ENCODE results near the gene HIRA. TPM values are rescaled to one million over a fixed set of nuclear protein-coding genes. Genes with fewer than 3 reads are reported as not detected.

Gene HIRA
- total and polyA plus RNA-seq, 9 of the 15 experiments (the other 6 are each of a cell fraction or from before 2014, with no cell fraction given), result 0.96 to 132 (median 58.4) TPM

- TF ChIP-seq ATF2 (CRISPR knock-in tag; IDR thresholded peaks at IDR 0.05), result no peak
- TF ChIP-seq ZFPM2 (CRISPR knock-in tag; IDR thresholded peaks at IDR 0.05), result peak; percentile 81
- TF ChIP-seq TARDBP (IDR thresholded peaks at IDR 0.05), result no peak
- no peak for TF ChIP-seq AFF1 (IDR thresholded peaks at IDR 0.05; ENCODE audit: low read depth in 1 of 2, partially characterized antibody in 2 of 2)
- no peak for TF ChIP-seq FOXA1 (IDR thresholded peaks at IDR 0.05; ENCODE audit: borderline replicate concordance)
- TF ChIP-seq NCOR1 (IDR thresholded peaks at IDR 0.05), result no peak
- no peak for TF ChIP-seq ATF1 (CRISPR knock-in tag; IDR thresholded peaks at IDR 0.05)
- TF ChIP-seq ATF1 (tag; IDR thresholded peaks at IDR 0.05), result peak; percentile 100
- TF ChIP-seq HDAC8 (tag; IDR thresholded peaks at IDR 0.05), result peak; percentile 95
- 0 out of 2 replicates have a peak, but pooled peaks have one; percentile 48 for TF ChIP-seq HNRNPL (IDR thresholded peaks at IDR 0.05; ENCODE audit: low read depth, low read length)
- TF ChIP-seq CREBBP (IDR thresholded peaks at IDR 0.05; ENCODE audit: low read depth, low read length), result peak; percentile 90
- TF ChIP-seq ZNF766 (CRISPR knock-in tag; conservative IDR thresholded peaks at IDR 0.05), result no peak
- peak; percentile 71 to 88; a peak in 3 of 4 replicates for TF ChIP-seq SRF (CRISPR knock-in tag; IDR thresholded peaks at IDR 0.05)
- no peak for TF ChIP-seq ZNF830 (CRISPR knock-in tag; IDR thresholded peaks at IDR 0.05)
- no peak for TF ChIP-seq BDP1 (IDR thresholded peaks at IDR 0.05; ENCODE audit: insufficient read depth, insufficient read length)
- no peak for TF ChIP-seq ESRRB (CRISPR knock-in tag; IDR thresholded peaks at IDR 0.05; ENCODE audit: borderline replicate concordance)
- peak; percentile 86; the same call in 1 of the 2 replicates for TF ChIP-seq ZNF75A (CRISPR knock-in tag; IDR thresholded peaks at IDR 0.05)
- TF ChIP-seq SMARCA4 (IDR thresholded peaks at IDR 0.05), result no peak
- peak; percentile 95 for TF ChIP-seq BCL6 (CRISPR knock-in tag; IDR thresholded peaks at IDR 0.05)
- peak; percentile 97 for TF ChIP-seq SMAD4 (CRISPR knock-in tag; conservative IDR thresholded peaks at IDR 0.05)
- peak; percentile 0; the same call in 1 of the 2 replicates for TF ChIP-seq CGGBP1 (CRISPR knock-in tag; IDR thresholded peaks at IDR 0.05)
- TF ChIP-seq ZBTB9 (CRISPR knock-in tag; IDR thresholded peaks at IDR 0.05), result peak; percentile 98
- peak; percentile 88 for TF ChIP-seq ZNF79 (CRISPR knock-in tag; IDR thresholded peaks at IDR 0.05; ENCODE audit: low read depth)
These were observed 48.0 kb upstream of the HIRA start, which contains the start of gene CDC45 (continued) for GRCh38 chr22:19479355-19480172.
